T1000 (cell line): Measurements from ENCODE around the gene CCDC92.

Experiments used
- DNase-seq: peaks from one replicate; lab custom pipeline; 2025; ENCODE audit warnings: mixed read lengths; lab: John Stamatoyannopoulos, UW

CCDC92 gene

GRCh38 chr12:123910057-123910456 lies 62.6 kb downstream of the CCDC92 start:
- DNase-seq, result no peak

- no peak for DNase-seq
These were observed 63.5 kb downstream of the CCDC92 start for GRCh38 chr12:123908884-123909725.

GRCh38 chr12:123907726-123908476 lies 64.7 kb downstream of the CCDC92 start:
- no peak for DNase-seq

- DNase-seq, result no peak
These were observed 65.8 kb downstream of the CCDC92 start for GRCh38 chr12:123906711-123907420.

- DNase-seq, result peak; percentile 31
These were observed 67.2 kb downstream of the CCDC92 start for GRCh38 chr12:123905319-123905925.

GRCh38 chr12:123903301-123904065 lies 69.1 kb downstream of the CCDC92 start:
- no peak for DNase-seq

- DNase-seq, result no peak
These were observed 69.8 kb downstream of the CCDC92 start for GRCh38 chr12:123902821-123903220.

- no peak for DNase-seq
These were observed 71.7 kb downstream of the CCDC92 start for GRCh38 chr12:123900871-123901376.

- no peak for DNase-seq
These were observed 73.3 kb downstream of the CCDC92 start for GRCh38 chr12:123899368-123899767.

- no peak for DNase-seq
These were observed 74.0 kb downstream of the CCDC92 start for GRCh38 chr12:123898673-123899072.

- DNase-seq, result peak; percentile 38
These were observed 75.4 kb downstream of the CCDC92 start for GRCh38 chr12:123897221-123897620.

- no peak for DNase-seq
These were observed 75.9 kb downstream of the CCDC92 start for GRCh38 chr12:123896767-123897166.

GRCh38 chr12:123895451-123895850 lies 77.2 kb downstream of the CCDC92 start:
- DNase-seq, result no peak

- DNase-seq, result no peak
These were observed 77.7 kb downstream of the CCDC92 start for GRCh38 chr12:123894823-123895345.

- no peak for DNase-seq
These were observed 79.4 kb downstream of the CCDC92 start for GRCh38 chr12:123893276-123893675.

- DNase-seq, result no peak
These were observed 79.8 kb downstream of the CCDC92 start for GRCh38 chr12:123892853-123893252.

- DNase-seq, result no peak
These were observed 80.5 kb downstream of the CCDC92 start for GRCh38 chr12:123892180-123892559.

GRCh38 chr12:123891516-123892179 lies 81.0 kb downstream of the CCDC92 start:
- DNase-seq, result no peak

GRCh38 chr12:123891011-123891410 lies 81.6 kb downstream of the CCDC92 start:
- DNase-seq, result no peak

GRCh38 chr12:123890536-123890902 lies 82.1 kb downstream of the CCDC92 start:
- no peak for DNase-seq
